ENCODE measurements around the gene GNB1L.
"Not testable (repeated sequence)": the region's sequence is repeated elsewhere in the genome, so short reads cannot be mapped to it uniquely, and the experiment has no call there.

Gene GNB1L

DNA sequence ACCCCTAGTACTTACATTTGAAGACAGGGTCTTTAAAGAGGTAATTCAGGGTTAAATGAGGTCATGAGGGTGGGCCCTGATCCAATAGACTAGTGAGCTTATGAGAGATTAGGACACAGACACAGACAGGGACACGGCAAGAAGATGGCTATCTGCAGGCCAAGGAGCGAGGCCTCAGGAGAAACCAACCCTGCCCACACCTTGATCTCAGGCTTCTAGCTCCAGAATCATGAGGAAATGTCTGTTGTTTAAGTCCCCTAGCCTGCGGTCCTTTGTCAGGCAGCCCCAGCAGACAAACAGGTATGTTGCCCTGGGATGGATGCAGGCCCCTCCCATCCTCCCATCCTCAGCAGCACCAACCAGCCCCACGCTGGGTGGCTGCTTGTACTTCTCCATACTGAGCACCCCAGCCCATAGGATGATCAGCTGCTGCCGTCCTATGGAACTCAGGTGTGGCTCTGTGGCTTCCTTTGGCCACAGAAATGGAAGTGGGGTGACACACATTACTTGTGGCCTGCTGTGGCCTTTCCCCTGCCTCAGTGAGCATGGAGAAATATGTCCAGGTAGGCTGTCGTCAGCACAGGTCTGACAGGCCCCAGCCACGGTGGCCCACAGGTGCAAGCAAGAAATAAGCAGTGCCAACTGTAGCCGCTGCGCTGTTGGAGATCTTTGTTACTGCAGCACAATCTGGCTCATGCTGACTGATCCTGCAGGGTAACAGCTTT lies 7.9 kb downstream of the GNB1L start:
- DNase-seq (ENCODE audit: extremely low read depth in 1 of 2, low read depth in 1 of 2), result no peak

GRCh38 chr22:19845054-19845722 lies 9.5 kb downstream of the GNB1L start:
- DNase-seq (ENCODE audit: extremely low read depth in 1 of 2, low read depth in 1 of 2), result no peak

DNA sequence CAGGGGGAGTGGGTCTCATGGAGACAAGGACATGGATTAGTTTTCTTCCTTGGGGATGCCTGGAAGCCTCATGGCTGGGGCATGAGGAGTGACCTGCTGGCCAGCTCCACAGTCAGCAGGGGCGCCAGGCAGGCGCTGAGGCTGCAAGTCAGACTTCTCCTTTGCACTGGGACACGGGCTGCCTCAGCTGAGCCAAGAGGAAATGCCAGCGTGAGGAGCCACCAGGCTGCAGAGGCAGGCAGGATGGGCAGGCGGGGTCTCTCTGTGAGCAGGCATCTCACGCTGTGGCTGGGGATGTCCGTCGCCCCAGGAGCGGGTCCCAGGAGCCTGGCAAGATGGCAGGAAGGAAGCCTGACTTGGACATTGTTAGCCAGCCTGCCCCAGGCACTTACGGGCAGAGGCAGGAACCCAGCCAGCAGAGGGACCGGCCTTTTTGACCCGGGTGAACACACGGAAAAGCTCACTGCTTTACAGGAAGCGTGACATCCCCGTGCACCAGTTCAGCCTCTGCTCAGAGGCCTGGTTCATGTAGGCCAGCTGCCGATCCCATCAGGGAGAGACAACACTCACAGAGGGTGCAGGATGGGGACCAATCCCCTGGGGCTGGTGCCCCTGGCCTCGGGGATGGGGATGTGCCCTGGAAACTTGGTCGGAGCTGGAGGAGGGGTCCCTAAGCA lies 10.2 kb downstream of the GNB1L start:
- no peak for DNase-seq (ENCODE audit: extremely low read depth in 1 of 2, low read depth in 1 of 2)

DNA sequence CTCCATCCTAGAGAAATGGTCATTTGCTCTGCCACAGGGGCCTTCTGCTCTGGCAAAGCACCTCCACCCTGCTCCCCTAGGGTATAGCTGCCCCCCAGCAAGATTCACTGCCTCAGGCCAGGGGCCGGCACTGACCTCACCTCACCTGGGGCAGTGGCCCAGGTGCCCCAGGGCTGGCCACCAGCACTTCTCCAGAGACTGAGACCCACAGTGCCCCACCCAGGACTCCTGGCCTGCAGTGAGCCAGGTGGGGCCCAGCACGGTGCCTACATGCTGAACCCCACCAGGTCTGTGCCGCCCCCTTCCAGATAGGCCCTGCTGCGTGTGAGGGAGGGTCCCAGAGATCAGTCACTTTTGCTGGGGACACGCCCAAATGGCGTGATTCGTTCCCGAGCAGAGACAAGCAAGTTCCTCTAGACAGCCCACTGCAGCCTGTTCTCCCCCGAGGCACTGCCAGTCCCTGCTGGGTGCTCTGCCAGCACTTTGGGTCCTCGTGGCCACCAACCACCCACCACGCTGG lies 10.8 kb downstream of the GNB1L start:
- DNase-seq (ENCODE audit: extremely low read depth in 1 of 2, low read depth in 1 of 2), result no peak

- no peak for DNase-seq (ENCODE audit: extremely low read depth in 1 of 2, low read depth in 1 of 2)
Measured at GRCh38 chr22:19843107-19843856, 11.4 kb downstream of the GNB1L start.

DNA sequence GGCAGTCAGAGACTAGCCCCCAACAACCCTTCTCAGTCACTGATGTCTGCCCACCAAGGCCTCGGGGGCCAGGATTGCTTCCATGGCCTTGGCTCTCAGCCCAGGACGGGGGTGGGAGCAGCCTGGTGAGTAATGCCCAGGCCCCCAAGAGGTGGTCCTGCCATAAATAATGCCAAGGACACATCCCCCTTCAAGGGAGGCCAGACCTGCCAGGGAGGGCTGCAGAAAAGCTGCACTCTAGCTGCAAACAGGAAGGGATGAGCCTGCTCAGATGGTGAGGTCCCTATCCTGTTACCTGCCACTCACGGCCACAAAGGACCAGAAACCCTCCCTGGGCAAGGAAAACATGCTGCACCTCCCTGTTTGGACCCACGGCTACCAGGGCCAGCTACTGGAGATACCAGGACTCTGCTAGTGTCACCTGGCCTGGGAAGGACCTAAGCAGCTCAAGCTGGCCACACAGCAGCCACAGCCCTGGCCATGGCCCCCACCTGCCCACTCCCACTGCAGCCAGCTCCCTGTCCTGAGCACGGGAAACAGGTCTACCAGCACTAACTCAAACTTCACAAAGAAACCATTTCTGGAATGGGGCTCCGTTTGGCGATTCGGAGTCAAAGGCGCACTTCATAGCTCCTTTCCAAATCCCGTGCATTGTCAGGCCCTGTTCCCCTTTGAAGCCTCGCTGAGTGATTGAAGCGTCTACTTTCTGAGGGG lies 12.1 kb downstream of the GNB1L start:
- DNase-seq (ENCODE audit: extremely low read depth in 1 of 2, low read depth in 1 of 2), result no peak

- DNase-seq (ENCODE audit: extremely low read depth in 1 of 2, low read depth in 1 of 2), result no peak
Measured at GRCh38 chr22:19841641-19842392, 12.9 kb downstream of the GNB1L start.

- no peak for DNase-seq (ENCODE audit: extremely low read depth in 1 of 2, low read depth in 1 of 2)
Measured at GRCh38 chr22:19840955-19841640, 13.6 kb downstream of the GNB1L start.

- DNase-seq (ENCODE audit: extremely low read depth in 1 of 2, low read depth in 1 of 2), result no peak
Measured at GRCh38 chr22:19840059-19840458, 14.6 kb downstream of the GNB1L start.

GRCh38 chr22:19837915-19838314 lies 16.8 kb downstream of the GNB1L start:
- no peak for DNase-seq (ENCODE audit: extremely low read depth in 1 of 2, low read depth in 1 of 2)

GRCh38 chr22:19836512-19836911 lies 18.2 kb downstream of the GNB1L start:
- DNase-seq (ENCODE audit: extremely low read depth in 1 of 2, low read depth in 1 of 2), result no peak

DNA sequence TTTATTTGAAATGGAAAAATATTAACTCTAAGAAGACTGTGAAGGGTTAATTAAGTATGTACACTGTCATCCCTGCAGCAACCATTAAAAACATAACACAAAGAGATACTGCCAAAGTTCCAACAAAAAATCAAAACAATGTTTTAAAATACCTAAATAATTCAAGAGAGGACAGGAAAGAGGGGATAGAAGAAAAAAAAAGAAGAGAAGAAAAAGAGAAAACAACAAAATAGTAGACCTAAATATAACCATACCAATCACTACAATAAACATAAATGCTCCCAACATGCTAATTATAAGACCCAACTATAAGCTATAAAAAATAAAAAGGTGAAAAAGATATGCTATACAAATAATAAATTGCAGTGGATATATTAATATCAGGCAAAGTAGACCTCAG lies 20.1 kb downstream of the GNB1L start:
- DNase-seq (ENCODE audit: extremely low read depth in 1 of 2, low read depth in 1 of 2), result no peak

DNA sequence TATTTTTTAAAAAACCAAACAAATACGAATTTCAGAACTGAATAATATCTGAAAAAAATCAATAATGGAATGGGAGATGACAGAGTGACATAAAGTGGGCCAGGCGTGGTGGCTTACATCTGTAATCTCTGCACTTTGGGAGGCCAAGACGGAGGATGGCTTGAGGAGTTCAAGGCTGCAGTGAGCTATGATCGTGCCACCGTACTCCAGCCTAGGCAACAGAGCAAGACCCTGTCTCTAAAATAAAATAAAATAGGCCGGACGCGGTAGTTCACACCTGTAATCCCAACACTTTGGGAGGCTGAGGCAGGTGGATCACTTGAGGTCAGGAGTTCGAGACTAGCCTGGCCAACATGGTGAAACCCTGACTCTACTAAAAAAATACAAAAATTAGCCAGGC lies 21.3 kb downstream of the GNB1L start:
- not testable (repeated sequence) for DNase-seq (ENCODE audit: extremely low read depth in 1 of 2, low read depth in 1 of 2)

GRCh38 chr22:19832476-19833108 lies 22.1 kb downstream of the GNB1L start:
- no peak for DNase-seq (ENCODE audit: extremely low read depth in 1 of 2, low read depth in 1 of 2)

DNA sequence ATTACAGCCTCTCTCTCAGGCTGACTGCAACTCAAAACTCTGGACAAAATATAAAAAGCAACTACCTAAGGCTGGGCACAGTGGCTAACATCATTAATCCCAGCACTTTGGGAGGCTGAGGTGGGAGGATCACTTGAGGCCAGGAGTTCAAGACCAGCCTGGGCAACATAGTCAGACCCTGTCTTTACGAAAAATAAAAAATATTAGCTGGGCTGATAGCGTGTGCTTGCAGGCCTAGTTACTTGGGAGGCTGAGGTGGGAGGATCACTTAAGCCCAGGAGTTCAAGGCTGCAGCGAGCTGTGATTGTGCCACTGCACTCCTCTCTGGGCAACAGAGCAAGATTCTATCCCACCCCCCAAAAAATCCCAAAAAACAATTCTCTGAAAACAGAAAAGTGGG lies 22.7 kb downstream of the GNB1L start:
- not testable (repeated sequence) for DNase-seq (ENCODE audit: extremely low read depth in 1 of 2, low read depth in 1 of 2)

DNA sequence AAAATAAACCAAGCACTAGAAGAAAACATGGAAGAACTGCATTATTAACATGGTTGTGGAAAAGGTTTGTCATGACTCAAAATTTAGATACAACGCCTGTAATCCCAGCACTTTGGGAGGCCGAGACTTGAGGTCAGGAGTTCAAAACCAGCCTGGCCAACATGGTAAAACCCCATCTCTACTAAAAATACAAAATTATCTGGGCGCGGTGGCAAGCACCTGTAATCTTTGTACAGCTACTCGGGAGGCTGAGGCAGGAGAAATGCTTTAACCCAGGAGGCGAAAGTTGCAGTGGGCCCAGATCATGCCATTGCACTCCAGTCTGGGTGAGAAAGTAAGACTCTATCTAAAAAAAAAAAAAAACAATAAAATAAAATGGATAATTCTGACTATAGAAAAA lies 23.7 kb downstream of the GNB1L start:
- no peak for DNase-seq (ENCODE audit: extremely low read depth in 1 of 2, low read depth in 1 of 2)

- DNase-seq (ENCODE audit: extremely low read depth in 1 of 2, low read depth in 1 of 2), result no peak
Measured at GRCh38 chr22:19828035-19828401, 26.7 kb downstream of the GNB1L start.

DNA sequence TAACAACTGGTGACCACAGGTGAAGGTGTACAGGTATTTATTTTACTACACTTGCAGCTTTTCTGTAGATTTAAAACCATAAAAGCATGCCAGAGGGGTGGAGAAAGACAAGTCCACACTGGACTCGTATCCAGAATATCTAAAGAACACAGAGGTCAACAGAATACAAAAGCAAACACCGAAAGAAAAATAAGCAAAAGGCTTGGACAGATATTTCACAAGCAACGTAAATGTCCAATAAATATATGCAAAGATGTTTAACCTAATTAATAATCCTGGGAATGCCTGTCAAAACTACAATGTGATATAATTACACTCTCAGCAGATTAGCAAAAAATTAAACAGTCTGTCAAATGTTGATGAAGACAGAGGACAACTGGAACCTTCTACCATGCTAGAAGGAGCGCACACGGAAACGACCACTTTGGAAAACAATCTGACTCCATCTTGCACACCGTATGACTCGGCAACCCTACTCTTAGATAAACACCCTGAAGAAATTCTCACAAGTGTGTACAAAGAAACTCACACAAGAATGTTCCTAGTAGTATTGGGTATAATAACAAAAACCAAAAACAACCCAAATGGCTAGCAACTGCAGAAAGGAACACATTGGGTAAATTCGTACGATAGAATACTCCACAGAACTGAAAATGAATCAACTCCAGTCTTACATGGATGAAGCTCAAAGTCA lies 27.2 kb downstream of the GNB1L start:
- no peak for DNase-seq (ENCODE audit: extremely low read depth in 1 of 2, low read depth in 1 of 2)

Measured in activated CD8-positive, alpha-beta memory T cell treated with anti-CD3 and anti-CD28 coated beads for 1 hour (primary cell).